Hematopoietic multipotent progenitor cell treated with erythropoietin and hydrocortisone succinate and interleukin-3 and kit ligand, for 4 days (in vitro differentiated cells): ENCODE data around the gene STK11IP.
"Not testable (repeated sequence)": the region's sequence is repeated elsewhere in the genome, so short reads cannot be mapped to it uniquely, and the experiment has no call there.

Experiments
- DNase-seq: peaks from one replicate; pipeline ENCODE4 v3.0.0-alpha.2; 2015

STK11IP gene

DNA sequence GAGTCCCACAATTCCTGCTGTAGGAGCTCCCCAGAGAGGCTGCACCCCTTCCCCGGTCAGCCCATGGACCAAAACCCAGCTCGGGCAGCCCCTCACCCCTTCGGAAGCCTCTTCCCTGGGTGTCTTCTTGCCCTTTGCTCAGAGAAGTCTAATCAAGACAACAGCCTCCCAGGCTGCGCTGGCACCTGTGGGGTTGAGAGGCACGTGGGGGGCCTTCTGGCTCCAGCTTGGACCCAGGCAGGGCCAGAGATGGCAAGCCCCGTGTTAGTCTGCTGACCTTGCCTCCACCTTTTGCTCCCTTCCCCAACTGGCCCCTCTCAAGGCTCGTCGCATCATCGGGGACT lies 40.2 kb downstream of the STK11IP start:
- DNase-seq: no peak

- DNase-seq: no peak
Observed at GRCh38 chr2:219638217-219638947, 40.7 kb downstream of the STK11IP start.

DNA sequence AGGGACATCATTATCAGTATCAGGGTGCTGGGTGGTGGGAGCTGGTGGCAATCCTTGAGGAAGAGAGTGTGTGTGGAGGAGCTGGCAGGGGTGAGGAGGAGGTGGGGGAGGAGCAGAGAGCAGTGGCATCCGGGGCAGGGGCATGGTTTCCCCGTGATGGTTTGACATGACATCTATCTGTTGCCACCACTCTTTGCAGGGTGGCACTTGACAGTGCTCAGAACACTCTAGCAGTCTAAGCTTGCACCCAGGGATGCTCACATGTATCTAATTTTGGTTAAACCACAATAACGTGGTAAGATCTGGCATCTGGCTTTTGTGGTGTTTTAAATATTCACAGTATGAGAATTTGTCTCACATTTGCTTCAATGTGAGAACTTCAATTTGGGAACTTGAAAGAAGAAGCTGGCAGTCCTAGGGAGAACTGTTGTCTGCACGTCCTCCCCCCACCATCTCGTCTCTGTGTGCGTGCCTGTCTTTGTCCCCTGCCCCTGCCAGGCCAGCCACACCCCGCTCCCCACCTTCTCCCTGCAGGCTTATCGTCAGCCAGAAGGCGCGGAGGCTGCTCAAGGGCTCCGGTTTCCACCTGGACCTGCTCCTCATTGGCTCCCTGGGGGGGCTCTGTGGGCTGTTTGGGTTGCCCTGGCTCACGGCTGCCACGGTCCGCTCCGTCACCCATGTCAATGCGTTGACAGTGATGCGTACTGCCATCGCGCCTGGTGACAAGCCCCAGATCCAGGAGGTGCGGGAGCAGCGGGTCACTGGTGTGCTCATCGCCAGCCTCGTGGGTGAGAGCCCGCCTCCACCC lies 41.5 kb downstream of the STK11IP start:
- no peak for DNase-seq

GRCh38 chr2:219641390-219642068 lies 43.9 kb downstream of the STK11IP start:
- DNase-seq: no peak

GRCh38 chr2:219642069-219642454 lies 44.4 kb downstream of the STK11IP start:
- DNase-seq: no peak

GRCh38 chr2:219642465-219643083 lies 44.9 kb downstream of the STK11IP start:
- DNase-seq: peak; percentile 98

GRCh38 chr2:219643084-219643473 lies 45.4 kb downstream of the STK11IP start:
- no peak for DNase-seq

- DNase-seq: no peak
Observed at GRCh38 chr2:219643788-219644398, 46.2 kb downstream of the STK11IP start.

DNA sequence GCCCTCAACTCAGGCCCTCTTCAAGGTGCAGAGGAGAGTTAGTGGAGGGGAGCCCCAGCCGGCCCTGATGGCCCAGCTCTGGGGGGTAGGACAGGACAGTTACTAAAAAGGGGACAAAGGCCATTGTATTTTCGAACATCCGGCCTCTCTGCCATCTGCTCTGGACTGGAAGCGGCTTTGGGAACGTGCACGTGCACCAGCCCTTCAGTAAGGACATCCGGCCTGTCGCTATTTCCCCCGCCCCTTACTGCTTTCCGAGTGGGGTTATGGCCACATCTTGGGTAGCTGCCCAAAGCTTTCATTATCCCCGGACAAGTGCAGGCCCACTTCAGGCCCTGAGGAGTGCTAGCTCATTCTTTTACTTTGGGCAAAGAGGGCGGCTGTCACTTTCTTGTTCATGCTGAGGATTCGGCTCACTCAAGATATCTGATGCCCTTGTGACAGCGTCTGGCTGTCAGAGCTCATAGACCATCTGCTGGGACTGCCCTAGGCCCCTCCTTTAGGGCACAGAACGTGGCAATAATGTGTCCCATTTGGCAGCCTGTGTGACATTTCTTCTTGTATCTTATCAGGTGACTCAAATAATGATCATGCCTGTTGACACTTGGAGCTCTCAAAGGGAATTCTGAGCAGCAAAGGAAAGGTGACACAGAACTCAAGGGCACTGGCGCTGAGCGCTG lies 47.3 kb downstream of the STK11IP start:
- DNase-seq: no peak

DNA sequence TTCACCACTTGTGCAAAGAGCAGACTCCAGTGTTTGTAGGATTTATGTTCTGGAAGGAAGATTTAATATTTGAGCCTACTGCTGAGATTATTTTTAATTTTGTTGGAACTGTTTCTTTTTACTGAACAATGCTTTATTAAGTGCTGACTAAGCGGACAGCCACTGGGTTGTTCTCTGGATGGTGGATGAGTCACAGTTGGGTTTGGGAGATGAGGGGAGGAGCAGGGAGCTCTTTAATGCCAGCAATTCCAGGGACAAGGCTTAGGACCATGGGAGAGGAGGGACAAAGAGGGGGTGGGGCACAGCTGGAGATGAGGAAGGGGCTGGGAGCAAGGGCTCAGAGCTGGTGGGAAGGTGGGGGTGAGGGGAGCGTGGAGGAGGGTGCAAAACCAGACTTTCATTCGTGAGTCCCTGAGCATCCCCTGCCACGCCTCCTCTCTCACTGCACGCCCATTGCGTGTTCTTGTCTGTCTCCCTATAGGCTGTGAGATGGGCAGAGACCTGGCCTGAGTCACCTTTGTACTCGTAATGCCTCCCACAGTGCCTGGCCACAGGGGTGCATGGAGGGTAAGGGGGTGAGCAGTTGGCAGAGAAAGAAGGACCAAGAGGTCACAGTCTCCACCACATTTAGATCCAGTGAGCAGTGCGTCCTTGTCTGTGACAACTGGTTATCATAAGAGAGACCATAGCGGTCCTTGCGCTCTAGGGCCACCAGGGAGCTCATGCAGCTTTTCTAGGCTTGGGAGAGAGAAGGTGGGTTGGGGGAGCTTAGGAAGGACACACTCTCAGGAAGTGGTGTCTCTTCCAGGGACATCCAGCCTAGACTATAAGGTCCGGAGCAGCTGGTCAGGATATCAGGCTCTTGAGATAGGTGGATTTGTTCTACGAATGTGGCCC lies 48.2 kb downstream of the STK11IP start:
- no peak for DNase-seq

GRCh38 chr2:219648176-219648575 lies 50.5 kb downstream of the STK11IP start:
- no peak for DNase-seq

- DNase-seq: no peak
Observed at GRCh38 chr2:219648963-219649362, 51.3 kb downstream of the STK11IP start.

GRCh38 chr2:219650426-219651248 lies 53.0 kb downstream of the STK11IP start:
- DNase-seq: no peak

DNA sequence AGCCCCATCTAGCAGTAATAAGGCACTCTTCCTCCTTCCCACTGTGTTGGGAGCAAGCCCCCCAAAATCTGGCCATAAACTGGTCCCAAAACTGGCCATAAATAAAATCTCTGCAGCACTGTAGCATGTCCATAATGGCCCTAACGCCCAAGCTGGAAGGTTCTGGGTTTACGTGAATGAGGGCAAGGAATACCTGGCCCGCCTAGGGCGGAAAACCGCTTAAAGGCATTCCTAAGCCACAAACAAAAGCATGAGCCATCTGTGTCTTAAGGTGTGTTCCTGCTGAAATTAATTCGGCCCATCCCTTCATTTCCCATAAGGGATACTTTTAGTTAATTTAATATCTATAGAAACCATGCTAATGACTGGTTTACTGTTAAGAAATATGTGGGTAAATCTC lies 54.0 kb downstream of the STK11IP start:
- DNase-seq: not testable (repeated sequence)

DNA sequence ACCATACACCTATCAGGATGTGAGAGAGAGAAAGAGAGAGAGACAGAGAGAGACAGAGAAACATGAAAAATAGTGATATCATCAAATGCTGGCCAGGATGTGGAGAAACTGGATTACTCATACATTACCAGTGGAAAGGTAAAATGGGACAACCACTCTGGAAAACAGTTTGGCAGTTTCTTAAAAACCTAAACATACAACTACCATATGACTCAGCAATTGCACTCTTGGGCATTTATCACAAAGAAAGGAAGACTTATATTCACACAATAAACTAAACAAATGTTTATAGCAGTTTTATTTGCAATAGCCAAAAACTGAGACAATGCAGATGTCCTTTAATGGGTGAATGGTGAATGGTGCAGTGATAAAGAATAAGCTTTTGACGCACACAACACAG lies 58.9 kb downstream of the STK11IP start:
- no peak for DNase-seq

DNA sequence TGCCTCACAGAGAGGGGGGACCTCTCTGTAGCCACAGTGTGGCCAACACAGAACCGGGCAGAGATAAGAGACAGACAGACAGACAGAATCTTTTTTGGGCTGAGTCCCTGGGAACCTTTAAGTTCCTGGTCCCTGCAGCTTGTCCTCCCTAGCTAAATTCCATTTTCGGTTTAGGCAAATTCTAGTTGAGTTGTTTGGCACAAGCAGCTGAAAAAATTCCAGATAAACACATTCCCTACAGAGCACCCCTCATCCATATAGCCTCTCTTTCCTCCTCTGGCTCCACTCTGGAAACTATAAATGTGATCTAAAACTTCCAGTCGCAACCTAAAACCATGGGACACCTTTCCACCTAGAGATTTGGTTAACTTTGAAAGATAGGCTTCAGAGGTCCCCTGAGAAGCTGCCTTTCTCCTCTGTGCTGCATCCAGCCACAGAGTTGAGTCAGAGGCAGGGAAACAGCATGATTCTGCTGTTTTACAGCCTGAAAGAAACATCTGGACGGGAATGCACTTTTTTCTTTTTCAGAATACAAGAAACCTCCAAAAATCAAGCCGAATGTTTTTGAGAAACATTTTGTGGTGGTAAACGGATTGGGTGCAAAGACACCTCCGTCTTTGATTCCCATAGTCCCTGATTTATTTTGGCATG lies 60.7 kb downstream of the STK11IP start:
- no peak for DNase-seq

DNA sequence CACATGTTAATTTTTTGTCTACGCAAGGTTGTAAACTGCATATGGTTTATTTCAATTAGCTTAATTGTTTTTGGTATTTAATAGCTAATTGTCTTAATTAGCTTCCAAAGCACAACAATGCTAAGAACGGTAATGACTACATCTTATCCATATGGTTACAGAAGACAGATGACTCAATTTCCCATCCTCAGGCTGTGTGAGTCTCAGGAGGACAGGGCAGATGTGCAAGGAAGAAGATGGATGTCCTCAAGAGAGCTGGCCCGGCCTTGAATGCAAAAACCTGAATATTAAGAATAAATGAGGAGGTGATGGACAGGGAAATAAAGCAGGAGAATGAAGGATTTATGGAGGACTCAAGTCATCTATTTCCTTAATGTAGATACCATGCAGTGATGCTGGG lies 61.2 kb downstream of the STK11IP start:
- no peak for DNase-seq

- peak; percentile 7 for DNase-seq
Observed at GRCh38 chr2:219661197-219661954, 63.7 kb downstream of the STK11IP start.

DNA sequence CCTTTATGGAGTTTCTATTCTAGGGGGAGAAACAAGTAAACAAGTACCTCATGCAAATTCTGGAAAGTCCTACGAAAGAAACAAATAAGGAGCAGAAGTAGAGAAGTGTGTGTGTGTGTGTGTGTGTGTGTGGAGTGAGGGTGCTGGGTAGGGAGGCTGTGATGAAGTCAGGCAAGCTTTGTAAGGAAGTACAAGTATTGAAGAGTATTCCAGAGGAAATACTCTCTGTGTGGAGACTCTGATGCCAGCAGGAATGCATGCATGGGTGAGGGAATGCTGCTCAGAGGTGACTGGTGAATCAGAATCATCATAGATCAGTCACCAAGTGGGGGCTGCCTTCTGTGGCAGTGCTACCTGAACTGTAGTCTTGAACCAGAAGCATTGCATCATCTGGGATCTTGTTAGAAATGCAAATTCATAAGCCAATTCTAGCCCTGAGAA lies 64.3 kb downstream of the STK11IP start:
- DNase-seq: no peak
